ENCODE results near the gene TIMM44.
"Not testable (repeated sequence)": the region's sequence is repeated elsewhere in the genome, so short reads cannot be mapped to it uniquely, and the experiment has no call there.

TIMM44 gene

DNA sequence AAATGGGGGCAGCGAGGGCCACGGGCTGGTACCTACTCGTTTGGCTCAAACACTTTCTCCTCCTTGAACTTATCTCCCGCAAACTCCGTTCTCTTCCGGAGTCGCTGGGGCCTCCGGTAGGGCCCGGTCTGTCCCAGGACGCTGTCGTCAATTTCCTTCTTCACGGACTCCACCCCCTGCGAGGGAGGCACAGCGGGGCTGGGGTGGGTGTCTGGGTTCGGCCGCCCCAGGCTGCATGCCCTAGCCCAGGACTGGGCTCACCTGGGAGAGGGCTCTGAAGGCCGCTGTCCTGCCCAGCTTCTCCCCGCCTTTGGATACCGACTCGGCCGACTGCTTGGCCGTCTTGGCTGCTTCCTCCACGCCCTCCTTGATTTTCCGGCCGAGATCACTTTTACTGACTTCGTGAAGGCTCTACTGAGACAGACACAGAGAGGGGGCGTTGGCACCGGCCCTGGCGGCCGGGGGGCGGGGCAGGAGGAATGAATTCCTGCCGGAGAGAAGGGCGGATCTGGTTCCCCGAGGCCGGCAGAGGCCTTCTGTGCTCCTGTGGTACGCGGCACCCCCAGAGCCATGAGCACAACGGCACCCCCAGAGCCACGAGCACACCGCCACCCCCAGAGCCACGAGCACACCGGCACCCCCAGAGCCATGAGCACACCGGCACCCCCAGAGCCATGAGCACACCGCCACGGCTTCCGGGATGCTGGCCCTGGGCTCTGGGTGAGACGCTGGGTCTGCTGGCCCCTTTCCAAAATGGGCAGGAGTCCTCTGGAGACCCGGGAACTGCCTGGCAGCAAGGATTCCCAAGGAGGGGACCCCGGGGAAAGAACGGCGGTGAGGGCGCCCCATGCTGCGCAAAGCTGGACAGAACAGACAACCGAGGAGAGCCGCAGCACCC, 9.4 kb downstream of the TIMM44 start:
- TF ChIP-seq, protein P1, sequence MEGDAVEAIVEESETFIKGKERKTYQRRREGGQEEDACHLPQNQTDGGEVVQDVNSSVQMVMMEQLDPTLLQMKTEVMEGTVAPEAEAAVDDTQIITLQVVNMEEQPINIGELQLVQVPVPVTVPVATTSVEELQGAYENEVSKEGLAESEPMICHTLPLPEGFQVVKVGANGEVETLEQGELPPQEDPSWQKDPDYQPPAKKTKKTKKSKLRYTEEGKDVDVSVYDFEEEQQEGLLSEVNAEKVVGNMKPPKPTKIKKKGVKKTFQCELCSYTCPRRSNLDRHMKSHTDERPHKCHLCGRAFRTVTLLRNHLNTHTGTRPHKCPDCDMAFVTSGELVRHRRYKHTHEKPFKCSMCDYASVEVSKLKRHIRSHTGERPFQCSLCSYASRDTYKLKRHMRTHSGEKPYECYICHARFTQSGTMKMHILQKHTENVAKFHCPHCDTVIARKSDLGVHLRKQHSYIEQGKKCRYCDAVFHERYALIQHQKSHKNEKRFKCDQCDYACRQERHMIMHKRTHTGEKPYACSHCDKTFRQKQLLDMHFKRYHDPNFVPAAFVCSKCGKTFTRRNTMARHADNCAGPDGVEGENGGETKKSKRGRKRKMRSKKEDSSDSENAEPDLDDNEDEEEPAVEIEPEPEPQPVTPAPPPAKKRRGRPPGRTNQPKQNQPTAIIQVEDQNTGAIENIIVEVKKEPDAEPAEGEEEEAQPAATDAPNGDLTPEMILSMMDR (IDR thresholded peaks at IDR 0.05; ENCODE audit: control insufficient read depth, insufficient read depth, low read depth, low read length, missing control alignments): no peak
- H3K4me3 ChIP-seq (ENCODE audit: control insufficient read depth, low read depth, low read length): no peak overlapping the region
- DNase-seq (ENCODE audit: low read depth): no peak

DNA sequence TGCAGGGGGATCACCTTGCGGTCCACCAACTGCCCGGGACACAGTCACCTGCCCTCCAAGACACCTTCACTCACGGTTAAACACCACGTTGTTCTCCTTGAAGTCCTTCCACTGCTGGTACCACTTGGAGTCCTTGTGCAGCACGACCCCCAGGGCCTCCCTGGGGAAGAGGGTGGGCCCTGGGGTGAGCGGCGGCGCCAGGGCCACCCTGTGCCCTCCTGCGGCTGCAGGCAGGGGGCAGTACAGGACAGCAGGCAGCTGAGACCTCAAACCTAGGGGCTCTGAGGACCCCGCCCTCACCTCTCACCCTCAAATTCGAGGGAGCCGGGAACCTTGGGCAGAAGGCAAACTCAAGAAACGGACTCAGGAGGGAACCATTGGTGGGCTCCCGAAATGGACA, 10.1 kb downstream of the TIMM44 start:
- TF ChIP-seq, protein P1 (IDR thresholded peaks at IDR 0.05; ENCODE audit: control insufficient read depth, insufficient read depth, low read depth, low read length, missing control alignments): peak; percentile 25
- no peak for DNase-seq (ENCODE audit: low read depth)
- H3K4me3 ChIP-seq (ENCODE audit: control insufficient read depth, low read depth, low read length): no peak overlapping the region

DNA sequence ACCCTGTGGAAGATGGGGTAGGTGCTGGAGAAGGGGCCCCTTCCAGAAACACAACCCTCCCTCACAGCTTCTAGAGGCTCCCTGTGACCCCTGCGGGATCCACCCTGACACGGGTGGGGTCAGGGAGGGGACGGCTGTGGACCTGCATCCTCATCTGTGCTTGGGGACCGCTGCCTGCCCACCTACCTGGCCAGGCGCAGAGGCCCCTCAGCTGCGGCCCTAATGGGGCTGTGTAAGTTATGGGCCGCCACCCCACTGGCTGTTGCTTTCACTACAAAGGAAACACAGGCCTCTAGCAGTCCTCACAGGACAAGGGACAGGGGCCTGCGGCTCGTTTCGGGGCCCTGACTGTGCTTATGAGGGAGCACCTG, 10.6 kb downstream of the TIMM44 start:
- no peak overlapping the region for H3K4me3 ChIP-seq (ENCODE audit: control insufficient read depth, low read depth, low read length)
- DNase-seq (ENCODE audit: low read depth): no peak
- TF ChIP-seq, protein P1 (IDR thresholded peaks at IDR 0.05; ENCODE audit: control insufficient read depth, insufficient read depth, low read depth, low read length, missing control alignments): no peak

DNA sequence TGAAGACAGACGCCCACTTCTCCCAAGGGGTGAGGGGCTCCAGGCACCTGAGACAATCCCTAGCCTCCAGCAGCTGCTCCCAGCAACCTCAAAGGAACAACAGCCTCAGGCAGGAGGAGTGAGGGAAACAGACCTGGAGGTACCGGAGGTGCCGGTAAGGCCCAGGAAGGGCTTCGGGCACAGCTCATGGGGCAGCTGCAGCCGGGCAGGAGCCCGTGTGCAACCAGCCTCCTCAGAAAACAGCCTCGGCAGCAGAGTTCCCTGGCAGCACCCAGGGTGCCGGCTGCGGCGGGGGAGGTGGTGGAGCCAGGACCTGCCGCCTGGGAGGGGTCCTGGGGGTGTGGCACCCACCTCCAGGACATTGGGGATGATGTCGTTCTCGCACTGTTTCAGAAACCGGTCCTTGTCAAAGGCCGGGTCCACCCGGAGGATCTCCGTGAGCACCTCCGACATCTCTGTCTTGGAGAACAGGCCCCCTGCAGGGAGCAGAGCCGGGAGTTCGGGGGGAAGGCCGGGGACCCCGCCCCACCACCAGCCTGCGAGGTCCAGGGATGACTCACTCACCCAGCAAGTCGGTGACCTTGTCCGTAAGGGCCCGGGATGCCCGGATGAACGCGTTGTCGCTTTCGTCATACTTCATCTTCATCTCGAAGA, 11.1 kb downstream of the TIMM44 start:
- TF ChIP-seq, protein P1 (IDR thresholded peaks at IDR 0.05; ENCODE audit: control insufficient read depth, insufficient read depth, low read depth, low read length, missing control alignments): no peak
- DNase-seq (ENCODE audit: low read depth): no peak
- no peak overlapping the region for H3K4me3 ChIP-seq (ENCODE audit: control insufficient read depth, low read depth, low read length)

DNA sequence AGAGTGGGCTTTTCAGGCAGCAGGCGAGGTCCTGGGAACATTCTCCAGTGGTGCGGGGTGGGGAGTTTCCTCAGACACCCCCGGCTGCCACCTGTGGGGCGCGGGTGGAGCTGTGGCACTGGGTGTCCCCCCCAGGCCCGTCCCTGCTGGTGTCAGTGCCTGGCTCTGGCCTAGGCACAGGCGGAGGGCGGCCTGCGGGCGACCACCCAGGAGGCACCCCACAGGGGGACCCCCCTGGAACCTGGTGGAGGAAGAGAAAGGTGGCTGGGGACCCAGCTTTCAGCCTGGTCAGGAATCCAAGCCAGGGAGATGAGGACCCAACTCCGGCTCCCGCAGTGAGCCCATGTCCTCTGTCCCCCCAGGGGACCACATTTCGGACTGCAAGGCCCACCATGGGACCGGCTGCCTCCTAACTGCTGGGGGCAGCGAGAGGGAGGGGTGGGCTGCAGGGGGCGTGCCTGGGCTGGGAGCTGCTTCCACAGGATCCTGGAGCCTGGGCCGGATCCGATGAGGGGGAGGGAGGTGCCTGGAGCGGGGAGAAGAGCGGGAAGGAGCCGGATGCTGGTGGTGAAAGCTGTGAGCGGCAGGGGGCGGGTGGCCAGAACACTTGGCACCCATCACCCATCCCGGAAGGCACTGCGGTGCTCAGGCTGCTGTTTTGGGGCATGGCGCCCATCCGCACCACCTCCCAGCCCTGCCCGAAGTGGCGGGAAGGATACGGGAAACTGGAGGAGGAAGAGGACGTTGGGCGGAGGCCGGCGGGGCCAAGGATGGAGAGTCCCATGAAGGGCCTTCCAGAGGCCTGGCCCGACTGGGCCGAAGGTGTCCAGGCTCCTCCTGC, 12.0 kb downstream of the TIMM44 start:
- H3K4me3 ChIP-seq (ENCODE audit: control insufficient read depth, low read depth, low read length): no peak overlapping the region
- DNase-seq (ENCODE audit: low read depth): no peak
- TF ChIP-seq, protein P1 (IDR thresholded peaks at IDR 0.05; ENCODE audit: control insufficient read depth, insufficient read depth, low read depth, low read length, missing control alignments): no peak

DNA sequence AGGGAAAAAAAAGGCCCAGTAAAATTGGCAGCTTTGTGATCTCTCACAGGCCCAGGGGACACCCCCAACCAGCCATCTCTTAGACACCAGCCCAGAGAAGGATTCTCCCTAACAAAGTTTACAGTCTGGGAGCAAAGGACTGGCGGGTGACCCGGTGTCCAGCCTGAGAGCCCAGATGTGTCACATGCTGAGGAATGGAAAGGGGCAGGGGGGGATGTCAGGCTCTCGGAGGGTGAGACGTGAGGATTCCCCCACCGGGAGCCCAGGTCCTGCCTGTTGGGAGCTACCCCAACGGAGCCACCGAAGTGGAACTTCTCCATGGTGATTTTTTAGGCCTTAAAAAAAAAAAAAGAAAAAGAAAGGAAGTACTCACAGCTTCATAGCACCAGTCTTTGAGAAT, 12.7 kb downstream of the TIMM44 start:
- H3K4me3 ChIP-seq (ENCODE audit: control insufficient read depth, low read depth, low read length): no peak overlapping the region
- TF ChIP-seq, protein P1 (IDR thresholded peaks at IDR 0.05; ENCODE audit: control insufficient read depth, insufficient read depth, low read depth, low read length, missing control alignments): no peak
- DNase-seq (ENCODE audit: low read depth): no peak

DNA sequence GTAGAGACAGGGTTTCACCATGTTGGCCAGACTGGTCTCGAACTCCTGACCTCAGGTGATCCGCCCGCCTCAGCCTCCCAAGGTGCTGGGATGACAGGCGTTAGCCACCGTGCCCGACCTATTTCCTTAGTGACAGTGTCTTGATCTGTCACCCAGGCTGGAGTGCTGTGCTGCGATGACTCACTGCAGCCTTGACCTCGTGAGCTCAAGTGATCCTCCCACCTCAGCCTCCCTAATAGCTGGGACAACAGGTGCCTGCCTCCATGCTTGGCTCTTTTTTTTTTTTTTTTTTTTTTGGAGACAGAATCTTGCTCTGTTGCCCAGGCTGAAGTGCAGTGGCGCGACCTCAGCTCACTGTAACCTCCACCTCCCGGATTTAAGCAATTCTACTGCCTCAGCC, 13.4 kb downstream of the TIMM44 start:
- not testable (repeated sequence) for DNase-seq (ENCODE audit: low read depth); H3K4me3 ChIP-seq (ENCODE audit: control insufficient read depth, low read depth, low read length)
